HCT116 (cell line): ENCODE results near the gene ELAC1. TPM values are rescaled to one million over a fixed set of nuclear protein-coding genes. Genes with fewer than 3 reads are reported as not detected.

Experiments
- ATAC-seq: fragments of 200-7000 bp; cut with Tn5 transposase; 2 replicates; pipeline ENCODE4 v1.9.1; 2020; ENCODE audit warnings: mild to moderate bottlenecking, moderate library complexity
- BruUV-seq: library from RNA; stranded (reverse); fragments of 400-500 nt; replicated peaks from 2 replicates; lab custom pipeline; 2021; lab: Mats Ljungman, UMichigan
- CTCF ChIA-PET: fragments of 300-600 bp; sonication (Branson Sonifier 250); formaldehyde crosslinking; loops from one replicate; lab custom pipeline; 2021; ENCODE audit warnings: antibody characterized with exemption; lab: Charles Lee
- POLR2A ChIA-PET: fragments of 300-600, 350-600 bp; sonication (Branson Sonifier 250); formaldehyde crosslinking; loops from one replicate; lab custom pipeline; 2021; ENCODE audit warnings: antibody characterized with exemption; lab: Charles Lee
- RAD21 ChIA-PET, 2 experiments: fragments of 300-600 bp; sonication (Branson Sonifier 250); formaldehyde crosslinking; loops; one replicate each; lab custom pipeline; 2023; ENCODE audit warnings: low total read pairs in 2 of 2; ENCODE audit not compliant: uncharacterized antibody in 2 of 2, unreplicated experiment in 2 of 2, low non-redundant PET in 1 of 2; lab: Charles Lee
- DNase-seq: peaks from one replicate; pipeline ENCODE4 v3.0.0-alpha.2; 2010; ENCODE audit warnings: low read depth, low spot score
- H2AFZ ChIP-seq: fragments of 200-600 bp; shearing (Covaris generic), sonication (generic); 2 replicates; pipeline ENCODE4 v1.6.1; 2017; ENCODE audit warnings: low read depth, mixed run types, mixed read lengths, antibody characterized with exemption, low read length; ENCODE audit not compliant: poor library complexity, severe bottlenecking
- H3K27ac ChIP-seq: 2 replicates; pipeline ENCODE4 v1.5.1; 2012; ENCODE audit warnings: low read depth, low read length
- H3K27me3 ChIP-seq: fragments of 200-600 bp; sonication (generic); 2 replicates; pipeline ENCODE4 v1.6.1; 2016; ENCODE audit warnings: mixed run types, low read length, mixed read lengths; ENCODE audit not compliant: insufficient read depth
- H3K36me3 ChIP-seq, 2 experiments: fragments of 200-500 bp in 1 of 2; fragments of 200-600 bp in 1 of 2; sonication (Bioruptor generic) in 1 of 2; sonication (generic) in 1 of 2; 2 replicates each; pipeline versions ENCODE4 v1.5.1 to v1.6.1; 2014 to 2016; ENCODE audit warnings: low read length in 2 of 2, inconsistent platforms in 1 of 2, mixed read lengths in 1 of 2, mixed run types in 1 of 2; ENCODE audit not compliant: insufficient read depth in 2 of 2, control insufficient read depth in 1 of 2
- H3K4me1 ChIP-seq, 2 experiments: fragments of 200-600 bp in 1 of 2; sonication (generic) in 1 of 2; 2 replicates each; pipeline versions ENCODE4 v1.5.1 to v1.6.1; 2012 to 2017; ENCODE audit warnings: low read length in 2 of 2, inconsistent platforms in 1 of 2, mild to moderate bottlenecking in 1 of 2, mixed read lengths in 1 of 2, mixed run types in 1 of 2, moderate library complexity in 1 of 2; ENCODE audit not compliant: insufficient read depth in 2 of 2, control insufficient read depth in 1 of 2
- H3K4me2 ChIP-seq: fragments of 200-600 bp; sonication (generic); 2 replicates; pipeline ENCODE4 v1.6.1; 2017; ENCODE audit warnings: mixed run types, low read length, mixed read lengths
- H3K4me3 ChIP-seq, 2 experiments: fragments of 200-600 bp in 1 of 2; sonication (generic) in 1 of 2; replicated peaks in 1 of 2; 2 replicates each; pipeline ENCODE4 v1.5.1; 2011 to 2016; ENCODE audit warnings: low read length in 2 of 2, control low read depth in 1 of 2, low read depth in 1 of 2, mild to moderate bottlenecking in 1 of 2, mixed read lengths in 1 of 2, mixed run types in 1 of 2
- H3K79me2 ChIP-seq: fragments of 200-600 bp; sonication (generic); 2 replicates; pipeline ENCODE4 v1.6.1; 2017; ENCODE audit warnings: mild to moderate bottlenecking, mixed run types, low read length, moderate library complexity, mixed read lengths; ENCODE audit not compliant: insufficient read depth
- H3K9ac ChIP-seq: fragments of 200-600 bp; sonication (generic); 2 replicates; pipeline ENCODE4 v1.6.1; 2016; ENCODE audit warnings: low read length, mixed read lengths
- H3K9me2 ChIP-seq: fragments of 200-600 bp; sonication (generic), shearing (Covaris generic); 2 replicates; pipeline ENCODE4 v1.6.1; 2017; ENCODE audit warnings: mixed run types, mild to moderate bottlenecking, moderate library complexity; ENCODE audit not compliant: insufficient read depth
- H3K9me3 ChIP-seq, 2 experiments: fragments of 200-500 bp in 1 of 2; fragments of 200-600 bp in 1 of 2; sonication (Bioruptor generic) in 1 of 2; sonication (generic) in 1 of 2; 2 replicates each; pipeline ENCODE4 v1.6.1; 2014 to 2017; ENCODE audit warnings: low read length in 2 of 2, mixed read lengths in 2 of 2, inconsistent platforms in 1 of 2, low read depth in 1 of 2, mild to moderate bottlenecking in 1 of 2, mixed run types in 1 of 2, moderate library complexity in 1 of 2; ENCODE audit not compliant: control insufficient read depth in 1 of 2, insufficient read depth in 1 of 2
- H4K20me1 ChIP-seq: fragments of 200-600 bp; sonication (generic), shearing (Covaris generic); 2 replicates; pipeline ENCODE4 v1.6.1; 2017; ENCODE audit warnings: mixed run types, mild to moderate bottlenecking, moderate library complexity; ENCODE audit not compliant: insufficient read depth
- CBX3 ChIP-seq: IDR thresholded peaks from 2 replicates; pipeline ENCODE4 v1.6.1; 2012; ENCODE audit warnings: low read depth
- EGR1 ChIP-seq: IDR thresholded peaks from 2 replicates; pipeline ENCODE4 v1.6.1; 2012; ENCODE audit warnings: low read depth
- ELF1 ChIP-seq: IDR thresholded peaks from 2 replicates; pipeline ENCODE4 v1.6.1; 2012; ENCODE audit warnings: low read depth, borderline replicate concordance
- EZH2 ChIP-seq: fragments of 200-600 bp; sonication (generic); IDR thresholded peaks from 2 replicates; pipeline ENCODE4 v1.6.1; 2017; ENCODE audit warnings: antibody characterized with exemption, mixed run types
- EZH2phosphoT487 ChIP-seq: fragments of 200-600 bp; IDR thresholded peaks from 2 replicates; pipeline ENCODE4 v1.6.1; 2018; ENCODE audit warnings: antibody characterized with exemption, borderline replicate concordance
- FOSL1 ChIP-seq: IDR thresholded peaks from 2 replicates; pipeline ENCODE4 v1.6.1; 2012; ENCODE audit warnings: low read depth
- JUND ChIP-seq: IDR thresholded peaks from 2 replicates; pipeline ENCODE4 v1.6.1; 2012
- POLR2A ChIP-seq: IDR thresholded peaks from 2 replicates; pipeline ENCODE4 v1.7.0; 2011; ENCODE audit warnings: borderline replicate concordance; ENCODE audit not compliant: insufficient read depth, insufficient read length; ENCODE audit errors: extremely low read depth
- POLR2AphosphoS5 ChIP-seq: IDR thresholded peaks from 2 replicates; pipeline ENCODE4 v1.6.1; 2011; ENCODE audit warnings: mild to moderate bottlenecking, low read depth, low read length, moderate library complexity
- TCF7L2 ChIP-seq: IDR thresholded peaks from 2 replicates; pipeline ENCODE4 v1.7.0; 2011; ENCODE audit warnings: borderline replicate concordance, inconsistent platforms; ENCODE audit not compliant: insufficient read depth, insufficient read length; ENCODE audit errors: extremely low read depth
- YY1 ChIP-seq: IDR thresholded peaks from 2 replicates; pipeline ENCODE4 v1.6.1; 2011; ENCODE audit warnings: low read length, low read depth, moderate library complexity, mild to moderate bottlenecking; ENCODE audit not compliant: insufficient replicate concordance; ENCODE audit errors: extremely low read depth
- ZNF274 ChIP-seq: fragments of 200-500 bp; sonication (Bioruptor generic); IDR thresholded peaks from 2 replicates; pipeline ENCODE4 v1.6.1; 2014; ENCODE audit warnings: mild to moderate bottlenecking, low read depth, low read length, inconsistent platforms
- intact Hi-C: fragments of 100-400 bp; cut with micrococcal nuclease; formaldehyde crosslinking; loops from 2 replicates; pipeline ENCODE4 v1.10.0; 2022
- total RNA-seq: library from RNA; stranded (reverse); gene quantifications from one replicate; pipeline ENCODE4 v1.2.1, GENCODE V29; 2021; ENCODE audit not compliant: unreplicated experiment
- TF ChIP-seq, protein P1 (sequence below), 3 experiments: fragments of 200-600 bp in 1 of 3; sonication (generic) in 1 of 3; IDR thresholded peaks in 2 of 3; conservative IDR thresholded peaks in 1 of 3; 2 replicates each; pipeline ENCODE4 v1.5.1; 2012 to 2017; ENCODE audit warnings: low read depth in 2 of 3, low read length in 2 of 3, antibody characterized with exemption in 1 of 3, borderline replicate concordance in 1 of 3, control low read depth in 1 of 3, mild to moderate bottlenecking in 1 of 3, mixed read lengths in 1 of 3, mixed run types in 1 of 3, moderate library complexity in 1 of 3; ENCODE audit not compliant: insufficient read depth in 1 of 3
- TF ChIP-seq, protein P2 (sequence below): IDR thresholded peaks from 2 replicates; pipeline ENCODE4 v1.6.1; 2012
- TF ChIP-seq, protein P3 (sequence below): IDR thresholded peaks from 2 replicates; pipeline ENCODE4 v1.6.1; 2011; ENCODE audit warnings: mild to moderate bottlenecking, low read length, moderate library complexity; ENCODE audit not compliant: insufficient replicate concordance; ENCODE audit errors: extremely low read depth
- TF ChIP-seq, protein P4 (sequence below): IDR thresholded peaks from 2 replicates; pipeline ENCODE4 v1.6.1; 2012

ELAC1 gene
- total RNA-seq, 1 experiment from 2014 or later, result 8.6 TPM

DNA sequence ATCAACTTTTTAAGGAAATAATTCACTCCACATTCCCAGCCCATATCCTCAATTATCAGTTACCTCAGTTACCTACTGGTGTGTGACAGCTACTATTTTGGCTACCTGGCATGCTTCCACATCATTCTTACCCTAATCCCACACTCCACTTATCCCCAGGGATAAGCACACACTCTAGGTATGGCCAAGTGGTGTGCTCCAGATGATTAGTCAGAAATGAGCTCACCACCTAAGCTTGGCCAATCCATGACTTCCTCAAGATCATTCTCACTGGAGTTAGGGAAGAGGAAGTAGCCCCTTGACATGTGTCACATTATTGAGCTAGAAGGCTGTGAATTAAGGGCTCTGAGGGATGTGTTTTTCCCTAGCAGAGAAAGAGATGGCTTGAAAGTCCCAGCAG lies 41.2 kb downstream of the ELAC1 start:
- intact Hi-C loops, result no loop called here
- Histone ChIP-seq H3K36me3 (no peaks in the 10 kb centered on the region), H3K27ac (no peak overlapping the region), H2AFZ (no peak overlapping the region), H3K9me3 (no peaks in the 10 kb centered on the region), H3K4me1 (no peaks in the 10 kb centered on the region), H4K20me1 (no peaks in the 10 kb centered on the region), H3K79me2 (no peaks in the 10 kb centered on the region), H3K27me3 (no peaks in the 10 kb centered on the region), H3K9me2 (no peaks in the 10 kb centered on the region), H3K9ac (no peak overlapping the region), H3K4me3 (no peak overlapping the region), H3K4me2 (no peak overlapping the region)
- no TSS peak for BruUV-seq
- ChIA-PET RAD21 (no interaction called here), POLR2A (no interaction called here), CTCF (no interaction called here)
- TF ChIP-seq, protein P1, sequence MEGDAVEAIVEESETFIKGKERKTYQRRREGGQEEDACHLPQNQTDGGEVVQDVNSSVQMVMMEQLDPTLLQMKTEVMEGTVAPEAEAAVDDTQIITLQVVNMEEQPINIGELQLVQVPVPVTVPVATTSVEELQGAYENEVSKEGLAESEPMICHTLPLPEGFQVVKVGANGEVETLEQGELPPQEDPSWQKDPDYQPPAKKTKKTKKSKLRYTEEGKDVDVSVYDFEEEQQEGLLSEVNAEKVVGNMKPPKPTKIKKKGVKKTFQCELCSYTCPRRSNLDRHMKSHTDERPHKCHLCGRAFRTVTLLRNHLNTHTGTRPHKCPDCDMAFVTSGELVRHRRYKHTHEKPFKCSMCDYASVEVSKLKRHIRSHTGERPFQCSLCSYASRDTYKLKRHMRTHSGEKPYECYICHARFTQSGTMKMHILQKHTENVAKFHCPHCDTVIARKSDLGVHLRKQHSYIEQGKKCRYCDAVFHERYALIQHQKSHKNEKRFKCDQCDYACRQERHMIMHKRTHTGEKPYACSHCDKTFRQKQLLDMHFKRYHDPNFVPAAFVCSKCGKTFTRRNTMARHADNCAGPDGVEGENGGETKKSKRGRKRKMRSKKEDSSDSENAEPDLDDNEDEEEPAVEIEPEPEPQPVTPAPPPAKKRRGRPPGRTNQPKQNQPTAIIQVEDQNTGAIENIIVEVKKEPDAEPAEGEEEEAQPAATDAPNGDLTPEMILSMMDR (IDR thresholded peaks at IDR 0.05 in 2 of 3, conservative IDR thresholded peaks at IDR 0.05 in 1 of 3; ENCODE audit: borderline replicate concordance in 1 of 3, insufficient read depth in 1 of 3, low read depth in 2 of 3, low read length in 2 of 3), result no peak
- TF ChIP-seq EGR1 (no peak), FOSL1 (no peak), POLR2A (no peak), CBX3 (no peak), ELF1 (no peak), POLR2AphosphoS5 (no peak), YY1 (no peak), EZH2phosphoT487 (no peak), EZH2 (no peak), JUND (no peak), ZNF274 (no peak), TCF7L2 (no peak)
- TF ChIP-seq, protein P2, sequence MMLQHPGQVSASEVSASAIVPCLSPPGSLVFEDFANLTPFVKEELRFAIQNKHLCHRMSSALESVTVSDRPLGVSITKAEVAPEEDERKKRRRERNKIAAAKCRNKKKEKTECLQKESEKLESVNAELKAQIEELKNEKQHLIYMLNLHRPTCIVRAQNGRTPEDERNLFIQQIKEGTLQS, result no peak
- TF ChIP-seq, protein P3, sequence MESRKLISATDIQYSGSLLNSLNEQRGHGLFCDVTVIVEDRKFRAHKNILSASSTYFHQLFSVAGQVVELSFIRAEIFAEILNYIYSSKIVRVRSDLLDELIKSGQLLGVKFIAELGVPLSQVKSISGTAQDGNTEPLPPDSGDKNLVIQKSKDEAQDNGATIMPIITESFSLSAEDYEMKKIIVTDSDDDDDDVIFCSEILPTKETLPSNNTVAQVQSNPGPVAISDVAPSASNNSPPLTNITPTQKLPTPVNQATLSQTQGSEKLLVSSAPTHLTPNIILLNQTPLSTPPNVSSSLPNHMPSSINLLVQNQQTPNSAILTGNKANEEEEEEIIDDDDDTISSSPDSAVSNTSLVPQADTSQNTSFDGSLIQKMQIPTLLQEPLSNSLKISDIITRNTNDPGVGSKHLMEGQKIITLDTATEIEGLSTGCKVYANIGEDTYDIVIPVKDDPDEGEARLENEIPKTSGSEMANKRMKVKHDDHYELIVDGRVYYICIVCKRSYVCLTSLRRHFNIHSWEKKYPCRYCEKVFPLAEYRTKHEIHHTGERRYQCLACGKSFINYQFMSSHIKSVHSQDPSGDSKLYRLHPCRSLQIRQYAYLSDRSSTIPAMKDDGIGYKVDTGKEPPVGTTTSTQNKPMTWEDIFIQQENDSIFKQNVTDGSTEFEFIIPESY, result no peak
- TF ChIP-seq, protein P4, sequence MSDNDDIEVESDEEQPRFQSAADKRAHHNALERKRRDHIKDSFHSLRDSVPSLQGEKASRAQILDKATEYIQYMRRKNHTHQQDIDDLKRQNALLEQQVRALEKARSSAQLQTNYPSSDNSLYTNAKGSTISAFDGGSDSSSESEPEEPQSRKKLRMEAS, result no peak
- ATAC-seq, result no peak
- DNase-seq, result no peak
